Ascending aorta (tissue), 2 donors: ENCODE data around the gene CD7. TPM values are rescaled to one million over a fixed set of nuclear protein-coding genes. Genes with fewer than 3 reads are reported as not detected.

Source experiments
- DNase-seq, 2 donors: peaks; one replicate each; pipeline ENCODE4 v3.0.0-alpha.2; 2019; ENCODE audit warnings: low spot score in 2 of 2
- H3K27ac ChIP-seq, 2 donors: fragments of 200-600 bp; sonication (generic); one replicate each; pipeline ENCODE4 v1.5.1; 2016 to 2017; ENCODE audit warnings: mild to moderate bottlenecking in 1 of 2
- H3K27me3 ChIP-seq: fragments of 200-600 bp; sonication (generic); one replicate; pipeline ENCODE4 v1.5.1; 2017
- H3K36me3 ChIP-seq, 2 donors: fragments of 200-600 bp; sonication (generic); one replicate each; pipeline ENCODE4 v1.5.1; 2016
- H3K4me1 ChIP-seq, 2 donors: fragments of 200-600 bp; sonication (generic); one replicate each; pipeline ENCODE4 v1.5.1; 2016 to 2017; ENCODE audit warnings: mild to moderate bottlenecking in 1 of 2
- H3K4me3 ChIP-seq, 2 donors: fragments of 200-600 bp; sonication (generic); one replicate each; pipeline ENCODE4 v1.5.1; 2016 to 2017; ENCODE audit warnings: mild to moderate bottlenecking in 1 of 2
- H3K9me3 ChIP-seq, 2 donors: fragments of 200-600 bp; sonication (generic); one replicate each; pipeline ENCODE4 v1.5.1; 2016
- CTCF ChIP-seq, 3 experiments: fragments of 200-600 bp in 2 of 3; fragments of 450-650 bp in 1 of 3; sonication (generic) in 2 of 3; IDR thresholded peaks; one replicate each; pipeline ENCODE4 v1.5.1; 2016 to 2019; ENCODE audit warnings: antibody characterized with exemption in 3 of 3, mild to moderate bottlenecking in 1 of 3, moderate library complexity in 1 of 3
- intact Hi-C: fragments of 100-400 bp; cut with DNase I; formaldehyde crosslinking; loops from one replicate; pipeline ENCODE4 v1.15.1; 2023
- total RNA-seq: library from RNA; depleted of rRNA; stranded (reverse); fragments of >200 nt; gene quantifications from one replicate; pipeline ENCODE4 v1.1.0, GENCODE V29; 2016

Gene CD7
- total RNA-seq, 1 donor from 2014 or later: 6.7 TPM

GRCh38 chr17:82304826-82305726, 12.3 kb downstream of the CD7 start:
- no peak for TF ChIP-seq CTCF (IDR thresholded peaks at IDR 0.05)
- no peaks in the 10 kb centered on the region for H3K9me3 ChIP-seq
- H3K4me3 ChIP-seq: no peak overlapping the region
- H3K27ac ChIP-seq: no peak overlapping the region
- no peaks in the 10 kb centered on the region for H3K4me1 ChIP-seq
- H3K36me3 ChIP-seq: no peaks in the 10 kb centered on the region
- DNase-seq: no peak
- no peaks in the 10 kb centered on the region for H3K27me3 ChIP-seq
- intact Hi-C loops: no loop called here

DNA sequence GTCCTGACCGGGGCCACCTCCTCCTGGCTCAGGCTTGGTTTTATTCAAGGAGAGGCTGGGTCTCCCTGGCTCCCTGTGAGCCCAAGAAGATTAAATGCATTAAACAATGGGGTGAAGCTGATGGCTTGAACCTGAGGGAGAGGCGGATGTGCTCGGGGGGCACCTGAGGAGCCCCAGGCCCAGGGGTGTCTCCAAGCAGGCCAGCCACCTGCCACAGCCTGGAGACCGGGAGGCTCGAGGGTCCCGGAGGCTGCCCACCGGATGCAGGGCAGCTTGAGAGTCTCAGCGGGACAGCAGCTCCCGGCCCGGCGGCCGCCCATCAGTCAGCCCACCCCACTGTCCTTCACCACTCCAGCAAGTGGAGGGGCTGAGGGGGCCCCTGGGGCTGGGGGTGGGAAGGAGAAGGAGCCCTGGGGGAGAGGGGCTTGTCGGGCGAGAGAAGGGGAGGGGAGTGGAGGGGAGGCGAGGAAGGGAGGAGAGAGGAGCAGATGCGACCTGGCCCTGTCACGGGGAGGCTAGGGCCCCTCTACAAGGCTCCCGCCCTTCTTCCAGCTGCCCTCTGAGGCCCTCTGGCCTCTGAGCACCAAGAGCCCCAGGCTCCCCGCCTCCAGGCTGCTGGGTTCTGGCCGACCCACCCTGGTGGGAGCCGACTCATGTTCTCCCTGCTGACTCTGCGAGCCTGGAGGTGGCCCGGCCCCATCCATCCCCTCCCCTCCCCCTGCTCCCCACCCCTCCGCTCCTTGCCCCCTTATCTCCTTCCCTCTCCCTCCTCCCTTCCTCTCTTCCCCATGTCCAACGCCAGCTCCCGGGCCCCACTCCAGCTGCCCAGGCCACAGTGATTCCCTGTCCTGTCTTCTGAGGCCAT, 13.2 kb downstream of the CD7 start:
- H3K27me3 ChIP-seq: no peaks in the 10 kb centered on the region
- TF ChIP-seq CTCF (IDR thresholded peaks at IDR 0.05): no peak
- intact Hi-C loops: no loop called here
- no peak for DNase-seq
- no peaks in the 10 kb centered on the region for H3K36me3 ChIP-seq
- no peak overlapping the region for H3K4me3 ChIP-seq
- no peak overlapping the region for H3K27ac ChIP-seq
- no peaks in the 10 kb centered on the region for H3K4me1 ChIP-seq
- no peaks in the 10 kb centered on the region for H3K9me3 ChIP-seq

DNA sequence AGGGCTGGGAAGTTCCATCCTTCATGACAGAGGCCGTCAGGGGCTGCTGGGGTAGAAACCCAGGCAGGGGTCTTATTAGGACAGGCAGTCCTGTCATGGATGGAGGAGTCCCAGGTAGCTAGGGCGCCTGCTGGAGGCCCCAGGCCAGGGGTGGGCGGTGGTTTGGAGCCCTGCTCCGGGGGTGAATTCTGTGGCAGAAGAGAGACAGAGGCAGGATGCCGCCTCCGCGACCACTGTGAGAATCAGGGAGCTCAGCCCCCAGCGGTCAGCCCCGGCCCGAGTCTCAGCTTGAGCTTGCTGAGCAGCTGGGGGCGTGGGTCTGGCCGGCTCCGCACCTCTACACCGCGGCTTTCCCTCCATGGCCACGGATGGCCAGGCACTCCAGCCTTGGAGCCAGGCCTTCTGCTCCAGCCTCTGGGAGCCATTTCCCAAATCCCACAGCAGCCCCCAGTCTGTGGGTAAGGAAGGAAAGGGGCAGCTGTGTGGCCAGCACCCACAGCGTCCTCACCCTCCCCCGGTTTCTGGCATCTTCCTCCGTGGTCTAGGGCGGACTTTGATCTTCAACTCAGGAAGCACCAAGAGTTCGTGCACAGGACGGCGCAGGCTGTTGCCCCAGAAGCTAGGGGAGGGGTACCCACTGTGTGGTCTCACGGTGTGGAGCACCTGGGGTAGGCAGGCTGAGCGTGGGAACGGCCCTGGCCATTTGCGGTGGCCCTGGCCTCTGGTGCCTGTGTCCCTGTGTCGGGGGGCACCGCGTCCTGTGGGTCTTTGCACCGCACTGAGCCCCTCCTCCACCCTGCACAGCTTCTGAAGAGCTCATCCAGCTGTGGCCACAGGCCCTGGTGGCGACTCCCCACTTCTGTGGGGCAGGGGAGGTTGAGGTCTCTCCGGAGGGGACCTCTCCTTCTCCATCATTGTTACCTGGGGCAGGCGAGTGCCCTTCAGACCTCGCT, 14.1 kb downstream of the CD7 start:
- H3K9me3 ChIP-seq: no peaks in the 10 kb centered on the region
- no peak for TF ChIP-seq CTCF (IDR thresholded peaks at IDR 0.05)
- no peak overlapping the region for H3K4me3 ChIP-seq
- intact Hi-C loops: no loop called here
- peaks cover 7 to 8% of the 10 kb centered on the region in 2 donors for H3K4me1 ChIP-seq
- no peak overlapping the region for H3K27ac ChIP-seq
- H3K36me3 ChIP-seq: no peaks in the 10 kb centered on the region
- H3K27me3 ChIP-seq: no peaks in the 10 kb centered on the region
- DNase-seq: no peak

- Histone ChIP-seq H3K4me3 (no peak overlapping the region), H3K27ac (no peak overlapping the region), H3K27me3 (no peaks in the 10 kb centered on the region), H3K4me1 (peaks cover 8 to 14% of the 10 kb centered on the region in 2 donors), H3K9me3 (no peaks in the 10 kb centered on the region), H3K36me3 (no peaks in the 10 kb centered on the region)
- DNase-seq: no peak
- intact Hi-C loops: no loop called here
- TF ChIP-seq CTCF (IDR thresholded peaks at IDR 0.05): no peak
Observed at GRCh38 chr17:82302568-82302963, 14.8 kb downstream of the CD7 start.

GRCh38 chr17:82301916-82302567, 15.4 kb downstream of the CD7 start:
- Histone ChIP-seq H3K27ac (no peak overlapping the region), H3K4me3 (no peak overlapping the region), H3K4me1 (peaks cover 12 to 19% of the 10 kb centered on the region in 2 donors), H3K27me3 (no peaks in the 10 kb centered on the region), H3K9me3 (no peaks in the 10 kb centered on the region), H3K36me3 (no peaks in the 10 kb centered on the region)
- TF ChIP-seq CTCF (IDR thresholded peaks at IDR 0.05): no peak
- intact Hi-C loops: no loop called here
- DNase-seq: no peak
